T-helper 22 cell (primary cell): Measurements from ENCODE around the gene TMEM123.
A peak's percentile ranks its signal among the peaks of the same experiment; 100 is the strongest.
"Not testable (repeated sequence)": the region's sequence is repeated elsewhere in the genome, so short reads cannot be mapped to it uniquely, and the experiment has no call there.

ENCODE experiments used
- DNase-seq: peaks from one replicate; pipeline ENCODE4 v3.0.0-alpha.2; 2020; ENCODE audit warnings: low read depth

Gene TMEM123

GRCh38 chr11:102391549-102392237 is 60.9 kb downstream of the TMEM123 start:
- DNase-seq, result no peak

GRCh38 chr11:102390667-102391465 is 61.7 kb downstream of the TMEM123 start:
- DNase-seq, result peak; percentile 5

DNA sequence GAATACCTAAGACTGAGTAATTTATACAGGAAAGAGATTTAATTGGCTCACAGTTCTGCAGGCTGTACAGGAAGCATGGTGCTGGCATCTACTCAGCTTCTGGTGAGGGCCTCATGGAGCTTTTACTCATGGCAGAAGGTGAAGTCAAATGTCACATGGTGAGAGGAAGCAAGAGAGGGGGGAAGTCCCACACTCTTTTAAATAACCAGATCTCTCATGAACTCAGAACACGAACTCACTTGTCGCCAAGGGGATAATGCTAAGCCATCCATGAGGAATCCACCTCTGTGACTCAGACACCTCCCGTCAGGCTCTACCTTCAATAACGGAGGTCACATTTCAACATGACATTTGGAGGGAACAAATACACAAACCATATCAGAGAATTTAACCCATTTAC is 63.3 kb downstream of the TMEM123 start:
- DNase-seq, result no peak

DNA sequence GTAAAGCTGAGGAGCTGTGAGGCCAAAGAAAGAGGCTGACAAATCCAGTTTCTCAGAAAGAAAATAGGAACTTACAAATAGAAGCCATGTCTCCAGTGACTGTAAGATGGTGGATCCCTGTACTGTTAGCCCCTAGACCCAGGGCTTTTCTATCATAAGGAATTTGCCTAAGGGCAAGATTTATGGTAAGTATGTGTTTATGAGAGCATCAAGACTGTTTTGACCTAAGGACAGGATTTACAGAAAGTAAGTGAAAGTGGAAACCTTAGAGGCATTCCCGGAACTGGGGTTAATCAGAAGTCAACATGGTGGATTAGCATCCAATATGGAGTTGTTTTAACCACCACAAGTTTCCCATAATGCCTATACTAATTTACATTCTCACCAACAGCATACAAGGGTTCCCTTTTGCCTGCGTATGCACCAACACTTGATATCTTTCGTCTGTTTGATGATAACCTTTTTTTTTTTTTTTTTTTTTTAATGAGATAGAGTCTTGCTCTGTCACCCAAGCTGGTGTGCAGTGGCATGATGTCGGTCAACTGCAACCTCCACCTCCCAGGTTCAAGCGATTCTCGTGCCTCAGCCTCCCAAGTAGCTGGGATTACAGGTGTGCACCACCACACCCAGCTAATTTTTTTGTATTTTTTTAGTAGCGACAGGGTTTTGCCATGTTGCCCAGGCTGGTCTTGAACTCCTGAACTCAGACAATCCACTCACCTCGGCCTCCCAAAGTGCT is 65.4 kb downstream of the TMEM123 start:
- DNase-seq, result no peak

DNA sequence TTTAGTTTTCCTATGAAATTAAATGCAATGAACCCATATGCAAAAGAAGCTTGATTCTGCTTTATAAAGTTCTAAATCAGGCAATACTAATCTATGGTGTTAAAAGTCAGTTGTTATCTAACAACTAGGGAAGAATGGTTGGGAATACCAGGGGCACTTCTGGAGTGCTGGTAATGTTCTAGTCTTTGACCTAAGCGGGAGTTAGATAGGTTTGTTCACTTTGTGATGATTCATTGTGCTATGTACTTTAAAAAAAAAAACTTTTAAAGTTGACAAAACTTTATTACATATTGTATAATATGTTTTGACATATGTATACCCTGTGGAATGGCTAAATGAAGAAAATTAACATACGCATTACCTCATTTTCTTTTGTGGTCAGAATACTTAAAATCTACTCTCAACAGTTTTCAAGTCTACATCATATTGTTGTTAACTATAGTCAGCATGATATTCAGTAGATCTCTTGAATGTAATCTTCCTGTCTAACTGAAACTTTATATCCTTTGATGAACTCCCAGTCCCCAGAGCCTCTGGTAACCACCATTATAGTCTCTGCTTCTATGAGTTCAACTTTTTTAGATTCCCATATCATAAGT is 66.3 kb downstream of the TMEM123 start:
- no peak for DNase-seq

GRCh38 chr11:102385085-102386007 is 67.2 kb downstream of the TMEM123 start:
- DNase-seq, result no peak

GRCh38 chr11:102384419-102385079 is 68.0 kb downstream of the TMEM123 start:
- DNase-seq, result no peak

GRCh38 chr11:102383839-102384238 is 68.7 kb downstream of the TMEM123 start:
- no peak for DNase-seq

- no peak for DNase-seq
These were observed 70.2 kb downstream of the TMEM123 start for GRCh38 chr11:102382384-102382783.

DNA sequence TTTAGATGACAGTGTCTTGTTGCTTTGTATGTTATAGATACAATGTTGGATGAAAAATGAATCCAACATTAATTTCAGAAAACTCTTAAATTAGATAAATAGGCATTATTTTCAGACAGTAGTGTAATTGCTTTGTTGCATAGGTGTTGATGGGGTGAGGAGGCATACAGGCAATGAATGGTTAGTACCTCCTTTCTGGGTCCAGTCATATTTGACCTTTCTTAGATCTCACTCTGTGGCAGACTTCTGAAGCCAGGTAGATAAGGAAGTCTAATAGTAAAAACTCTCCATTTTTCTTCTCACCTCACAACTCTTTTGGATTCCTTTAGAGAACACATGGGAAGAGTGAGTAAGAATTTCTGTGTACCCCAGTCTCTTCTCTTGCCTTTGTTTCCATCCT is 73.7 kb downstream of the TMEM123 start:
- DNase-seq, result no peak

DNA sequence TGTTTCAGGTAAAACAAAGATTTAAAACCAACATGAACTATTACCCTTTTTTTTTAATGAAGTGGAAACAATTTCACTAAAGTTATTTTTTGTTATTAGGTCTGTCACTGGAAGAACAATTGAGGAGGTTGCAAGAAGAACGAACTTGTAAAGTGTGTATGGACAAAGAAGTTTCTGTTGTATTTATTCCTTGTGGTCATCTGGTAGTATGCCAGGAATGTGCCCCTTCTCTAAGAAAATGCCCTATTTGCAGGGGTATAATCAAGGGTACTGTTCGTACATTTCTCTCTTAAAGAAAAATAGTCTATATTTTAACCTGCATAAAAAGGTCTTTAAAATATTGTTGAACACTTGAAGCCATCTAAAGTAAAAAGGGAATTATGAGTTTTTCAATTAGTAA is 74.7 kb downstream of the TMEM123 start:
- DNase-seq, result no peak

DNA sequence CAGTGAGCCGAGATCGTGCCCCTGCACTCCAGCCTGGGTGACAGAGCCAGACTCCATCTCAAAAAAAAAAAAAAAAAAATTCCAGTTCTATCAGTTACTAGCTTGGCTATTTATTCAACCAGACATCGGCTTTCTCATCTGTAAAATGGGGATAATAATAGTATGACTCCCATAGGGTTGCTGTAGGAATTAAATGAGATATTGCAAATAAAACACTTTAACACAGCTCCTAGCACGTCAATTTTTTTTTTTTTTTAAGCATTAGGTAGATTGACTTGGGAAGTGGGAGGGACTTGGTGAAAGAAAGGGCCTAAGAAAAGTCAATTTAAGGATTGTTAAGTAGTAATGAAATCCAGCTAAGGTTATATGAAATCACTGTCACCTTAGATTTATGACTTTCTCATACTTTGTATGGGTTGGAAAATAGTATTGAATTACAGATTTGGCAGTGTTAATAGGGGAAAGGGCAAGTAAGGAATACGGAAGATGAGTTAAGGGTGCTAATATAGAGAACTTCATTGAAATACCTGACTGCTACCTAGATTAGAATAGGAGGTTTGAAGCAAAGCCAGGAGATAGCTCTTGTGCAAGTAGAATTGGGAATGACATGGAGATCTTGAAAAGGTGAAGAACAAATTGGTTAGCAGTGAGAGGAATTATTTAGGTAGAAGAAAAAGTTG is 76.7 kb downstream of the TMEM123 start:
- no peak for DNase-seq

GRCh38 chr11:102374633-102375424 is 77.7 kb downstream of the TMEM123 start:
- DNase-seq, result not testable (repeated sequence)

GRCh38 chr11:102368472-102368871 is 84.1 kb downstream of the TMEM123 start:
- DNase-seq, result no peak

GRCh38 chr11:102367364-102367763 is 85.2 kb downstream of the TMEM123 start:
- no peak for DNase-seq

DNA sequence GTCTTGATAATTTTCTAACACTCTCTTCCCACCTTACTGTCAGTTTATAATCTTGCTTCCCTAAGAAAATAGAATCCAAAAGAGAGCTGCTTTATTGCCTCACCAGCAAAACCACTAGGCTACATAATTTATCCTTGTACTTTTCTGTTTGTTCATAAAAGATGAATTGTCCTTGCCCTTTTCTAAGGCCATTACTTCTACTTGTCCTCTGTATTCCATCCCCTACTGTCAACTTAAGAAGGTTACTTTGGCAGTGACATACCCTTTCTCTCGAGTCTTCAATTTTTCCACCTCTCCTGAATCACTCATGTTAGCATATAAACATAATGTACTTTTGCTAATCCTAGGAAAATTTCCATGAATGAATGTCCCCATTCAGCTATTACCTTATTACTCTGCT is 87.6 kb downstream of the TMEM123 start:
- no peak for DNase-seq

- DNase-seq, result peak; percentile 28
These were observed 91.2 kb downstream of the TMEM123 start for GRCh38 chr11:102361086-102362031.

DNA sequence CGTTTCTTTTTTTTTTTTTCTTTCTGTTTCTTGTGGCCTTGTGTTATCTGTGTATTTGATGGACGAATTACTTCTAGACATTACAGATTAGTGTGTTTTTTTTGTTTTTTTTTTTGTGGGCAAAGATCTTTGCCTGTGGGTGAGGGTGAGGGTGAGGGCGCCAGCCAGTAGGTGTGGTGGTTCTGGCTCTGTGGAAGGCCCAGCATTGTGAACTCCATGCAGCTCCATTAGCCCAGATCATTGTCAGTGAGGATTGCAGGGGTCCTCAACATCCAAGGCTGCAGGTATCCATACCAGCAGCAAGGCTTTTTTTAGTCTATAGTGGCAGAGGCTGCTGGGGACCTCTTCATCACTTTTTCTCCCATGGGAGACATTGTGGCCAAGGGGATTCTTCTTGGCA is 91.9 kb downstream of the TMEM123 start:
- DNase-seq, result peak; percentile 30
